BLaER1 treated with 17β-estradiol and CSF1 and Interleukin-3, amounts not matched to agents 10 nM and 100 nM (cell line): Measurements from ENCODE around the gene IL20RA.
A peak's percentile ranks its signal among the peaks of the same experiment; 100 is the strongest.
"Not testable (repeated sequence)": the region's sequence is repeated elsewhere in the genome, so short reads cannot be mapped to it uniquely, and the experiment has no call there.

ENCODE experiments used
- H3K27ac ChIP-seq, 11 experiments: shearing (Covaris generic); formaldehyde crosslinking; 2 replicates each; pipeline ENCODE4 v1.8.1; 2022
- H3K27me3 ChIP-seq, 11 experiments: shearing (Covaris generic); formaldehyde crosslinking; 2 replicates each; pipeline ENCODE4 v1.8.1; 2022
- H3K36me3 ChIP-seq, 11 experiments: shearing (Covaris generic); formaldehyde crosslinking; 2 replicates each; pipeline ENCODE4 v1.8.1; 2022
- H3K4me1 ChIP-seq, 10 experiments: shearing (Covaris generic); formaldehyde crosslinking; 2 replicates each; pipeline ENCODE4 v1.8.1; 2022
- H3K4me2 ChIP-seq, 11 experiments: shearing (Covaris generic); formaldehyde crosslinking; 2 replicates each; pipeline ENCODE4 v1.8.1; 2022
- H3K4me3 ChIP-seq, 10 experiments: shearing (Covaris generic); formaldehyde crosslinking; 2 replicates each; pipeline ENCODE4 v1.8.1; 2022
- H3K9ac ChIP-seq, 11 experiments: shearing (Covaris generic); formaldehyde crosslinking; 2 replicates each; pipeline ENCODE4 v1.8.1; 2022
- H3K9me3 ChIP-seq, 11 experiments: shearing (Covaris generic); formaldehyde crosslinking; replicated peaks in 1 of 11; 2 replicates each; pipeline ENCODE4 v1.8.1; 2022
- H4K20me1 ChIP-seq, 11 experiments: shearing (Covaris generic); formaldehyde crosslinking; 2 replicates each; pipeline ENCODE4 v1.8.1; 2022
- Cebpa-rat ChIP-seq, 11 experiments: shearing (Covaris generic); IDR thresholded peaks; 2 replicates each; pipeline ENCODE4 v1.8.1; 2022

IL20RA gene

DNA sequence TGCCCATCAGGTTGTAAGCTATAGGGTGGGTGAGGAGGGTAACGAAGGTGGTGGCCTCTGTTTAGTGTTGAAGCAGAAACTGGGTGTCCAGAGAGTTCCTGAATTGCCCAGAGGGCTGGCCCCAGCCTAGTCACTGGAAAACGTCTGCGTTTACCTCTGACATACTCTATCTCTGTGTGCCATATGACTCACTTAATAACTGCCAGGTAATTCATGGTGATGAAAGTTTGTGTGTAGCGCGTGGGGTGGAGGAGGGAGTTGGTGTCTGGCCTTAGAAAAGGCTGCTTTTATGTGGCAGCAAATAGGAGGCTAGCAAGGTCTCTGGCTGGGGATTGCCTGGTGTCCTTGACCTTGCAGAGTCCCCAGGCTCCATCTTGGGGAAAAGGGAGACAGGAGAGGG lies 75.3 kb downstream of the IL20RA start:
- Histone ChIP-seq H3K4me3 (no peak overlapping the region), H3K27ac (no peak overlapping the region), H3K4me2 (no peak overlapping the region), H4K20me1 (no peaks in the 10 kb centered on the region), H3K36me3 (no peaks in the 10 kb centered on the region), H3K9me3 (no peaks in the 10 kb centered on the region), H3K27me3 (no peaks in the 10 kb centered on the region), H3K4me1 (no peaks in the 10 kb centered on the region; a peak in 1 of 20 replicates), H3K9ac (no peak overlapping the region)
- TF ChIP-seq Cebpa-rat (IDR thresholded peaks at IDR 0.05), result no peak

DNA sequence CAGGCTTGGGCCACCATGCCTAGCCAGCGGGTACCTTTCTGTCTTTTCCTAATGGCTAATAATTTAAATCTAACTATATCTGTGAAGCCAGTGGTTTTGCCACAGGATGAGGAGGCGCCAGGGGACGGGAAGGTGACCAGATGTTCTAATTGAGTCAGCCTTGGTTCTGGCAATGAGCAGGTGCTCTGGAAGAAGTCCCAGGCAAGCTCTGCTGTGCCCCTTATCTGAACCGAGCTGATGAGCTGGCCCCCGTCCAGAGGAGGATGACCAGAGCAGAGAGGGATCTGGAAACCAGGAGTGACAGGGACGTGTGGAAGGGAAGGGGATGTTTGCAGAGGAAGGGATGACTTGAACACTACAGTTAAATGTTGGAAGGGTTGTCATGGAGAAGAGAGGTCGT lies 75.9 kb downstream of the IL20RA start:
- H4K20me1 ChIP-seq, result no peaks in the 10 kb centered on the region
- no peak overlapping the region for H3K27ac ChIP-seq
- H3K27me3 ChIP-seq, result no peaks in the 10 kb centered on the region
- H3K9ac ChIP-seq, result no peak overlapping the region
- H3K4me1 ChIP-seq, result no peaks in the 10 kb centered on the region; a peak in 1 of 20 replicates
- no peak for TF ChIP-seq Cebpa-rat (IDR thresholded peaks at IDR 0.05)
- H3K36me3 ChIP-seq, result no peaks in the 10 kb centered on the region
- H3K4me2 ChIP-seq, result no peak overlapping the region
- H3K9me3 ChIP-seq, result no peaks in the 10 kb centered on the region
- no peak overlapping the region for H3K4me3 ChIP-seq

- H4K20me1 ChIP-seq, result no peaks in the 10 kb centered on the region
- TF ChIP-seq Cebpa-rat (IDR thresholded peaks at IDR 0.05), result no peak
- no peaks in the 10 kb centered on the region for H3K36me3 ChIP-seq
- H3K27ac ChIP-seq, result no peak overlapping the region
- H3K9ac ChIP-seq, result no peak overlapping the region
- no peaks in the 10 kb centered on the region for H3K9me3 ChIP-seq
- no peaks in the 10 kb centered on the region for H3K27me3 ChIP-seq
- H3K4me3 ChIP-seq, result no peak overlapping the region
- peak overlapping the region in 2 of 11 experiments; percentile 11 to 23; a peak in 2 of 22 replicates for H3K4me2 ChIP-seq
- H3K4me1 ChIP-seq, result peaks cover 2 to 4% (median 3%) of the 10 kb centered on the region in 10 experiments; a peak in 16 of 20 replicates
Observed at GRCh38 chr6:136967876-136968752, 76.7 kb downstream of the IL20RA start.

- H3K9ac ChIP-seq, result no peak overlapping the region
- H3K27me3 ChIP-seq, result no peaks in the 10 kb centered on the region
- no peaks in the 10 kb centered on the region for H3K9me3 ChIP-seq
- H3K36me3 ChIP-seq, result no peaks in the 10 kb centered on the region
- no peaks in the 10 kb centered on the region for H4K20me1 ChIP-seq
- no peak overlapping the region for H3K27ac ChIP-seq
- no peak overlapping the region for H3K4me2 ChIP-seq
- H3K4me1 ChIP-seq, result peaks cover 10 to 20% (median 16%) of the 10 kb centered on the region in 10 experiments; a peak in 17 of 20 replicates
- no peak for TF ChIP-seq Cebpa-rat (IDR thresholded peaks at IDR 0.05)
- H3K4me3 ChIP-seq, result no peak overlapping the region
Observed at GRCh38 chr6:136964398-136964797, 80.4 kb downstream of the IL20RA start.

- Histone ChIP-seq H3K9me3 (no peaks in the 10 kb centered on the region), H3K9ac (no peak overlapping the region), H3K36me3 (no peaks in the 10 kb centered on the region), H3K4me1 (peaks cover 10 to 25% (median 16%) of the 10 kb centered on the region in 10 experiments; a peak in 17 of 20 replicates), H4K20me1 (no peaks in the 10 kb centered on the region), H3K4me2 (peak overlapping the region in 8 of 11 experiments; percentile 1 to 58 (median 31); a peak in 11 of 22 replicates), H3K4me3 (no peak overlapping the region), H3K27me3 (no peaks in the 10 kb centered on the region), H3K27ac (no peak overlapping the region)
- TF ChIP-seq Cebpa-rat (IDR thresholded peaks at IDR 0.05), result no peak
Observed at GRCh38 chr6:136963259-136963658, 81.5 kb downstream of the IL20RA start.

DNA sequence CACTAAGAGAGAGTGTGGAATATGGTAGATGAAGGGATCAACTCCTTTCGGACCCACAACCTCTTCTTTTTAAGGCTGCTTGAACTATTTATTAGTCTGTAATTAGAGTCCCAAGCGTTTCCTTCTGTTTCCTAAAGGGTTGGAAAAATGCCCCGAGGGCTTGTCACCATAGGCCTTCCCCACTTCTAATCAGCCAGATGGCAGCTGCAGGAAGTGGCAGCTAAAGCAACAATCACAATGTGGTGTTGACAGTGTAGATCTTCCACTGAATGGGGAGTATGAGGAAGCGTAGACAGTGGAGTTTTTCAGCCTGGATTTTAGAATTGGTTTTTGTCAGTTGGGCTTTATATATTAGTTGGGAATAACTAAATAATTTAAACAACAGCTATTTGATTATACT lies 82.1 kb downstream of the IL20RA start:
- H4K20me1 ChIP-seq, result no peaks in the 10 kb centered on the region
- H3K27ac ChIP-seq, result peak overlapping the region in 3 of 11 experiments; percentile 3 to 56 (median 5); a peak in 3 of 22 replicates
- peaks cover 10 to 30% (median 16%) of the 10 kb centered on the region in 10 experiments; a peak in 17 of 20 replicates for H3K4me1 ChIP-seq
- H3K9ac ChIP-seq, result no peak overlapping the region
- H3K27me3 ChIP-seq, result no peaks in the 10 kb centered on the region
- no peaks in the 10 kb centered on the region for H3K36me3 ChIP-seq
- H3K4me2 ChIP-seq, result peak overlapping the region in 10 of 11 experiments; percentile 8 to 58 (median 31); a peak in 17 of 22 replicates
- no peak for TF ChIP-seq Cebpa-rat (IDR thresholded peaks at IDR 0.05)
- no peak overlapping the region for H3K4me3 ChIP-seq
- H3K9me3 ChIP-seq, result no peaks in the 10 kb centered on the region

GRCh38 chr6:136961848-136962247 lies 82.9 kb downstream of the IL20RA start:
- no peaks in the 10 kb centered on the region for H3K27me3 ChIP-seq
- peaks cover 15 to 36% (median 22%) of the 10 kb centered on the region in 10 experiments for H3K4me1 ChIP-seq
- H3K4me2 ChIP-seq, result peak overlapping the region in 5 of 11 experiments; percentile 21 to 58 (median 51); a peak in 7 of 22 replicates
- H3K9ac ChIP-seq, result no peak overlapping the region
- H3K36me3 ChIP-seq, result no peaks in the 10 kb centered on the region
- no peak overlapping the region for H3K4me3 ChIP-seq
- no peak overlapping the region for H3K27ac ChIP-seq
- TF ChIP-seq Cebpa-rat (IDR thresholded peaks at IDR 0.05), result no peak
- H4K20me1 ChIP-seq, result no peaks in the 10 kb centered on the region
- no peaks in the 10 kb centered on the region for H3K9me3 ChIP-seq

- no peak overlapping the region for H3K4me2 ChIP-seq
- H3K27me3 ChIP-seq, result no peaks in the 10 kb centered on the region
- peaks cover 20 to 44% (median 32%) of the 10 kb centered on the region in 10 experiments for H3K4me1 ChIP-seq
- TF ChIP-seq Cebpa-rat (IDR thresholded peaks at IDR 0.05), result no peak
- no peaks in the 10 kb centered on the region for H3K36me3 ChIP-seq
- H3K4me3 ChIP-seq, result no peak overlapping the region
- no peak overlapping the region for H3K27ac ChIP-seq
- H4K20me1 ChIP-seq, result no peaks in the 10 kb centered on the region
- H3K9me3 ChIP-seq, result no peaks in the 10 kb centered on the region
- no peak overlapping the region for H3K9ac ChIP-seq
Observed at GRCh38 chr6:136960781-136961180, 84.0 kb downstream of the IL20RA start.

- not testable (repeated sequence) for H3K9ac ChIP-seq, H3K9me3 ChIP-seq, H3K27ac ChIP-seq, H3K4me3 ChIP-seq, H3K36me3 ChIP-seq, H3K4me2 ChIP-seq, H3K27me3 ChIP-seq, H4K20me1 ChIP-seq
- peaks cover 22 to 50% (median 35%) of the 10 kb centered on the region in 10 experiments for H3K4me1 ChIP-seq
Observed at GRCh38 chr6:136959935-136960334, 84.8 kb downstream of the IL20RA start.
